Thymus (tissue), 11 donors: Measurements from ENCODE around the gene CCDC57. TPM values are rescaled to one million over a fixed set of nuclear protein-coding genes. Genes with fewer than 3 reads are reported as not detected.

Experiments used
- DNase-seq, 9 donors: peaks; one replicate each; pipeline ENCODE4 v3.0.0-alpha.2; 2013; ENCODE audit warnings: low spot score in 9 of 9, low read depth in 6 of 9, missing footprints in 1 of 9
- H3K27ac ChIP-seq, 2 donors: one replicate each; pipeline ENCODE4 v1.5.1; 2013; ENCODE audit warnings: control low read depth in 1 of 2, low read depth in 1 of 2, low read length in 1 of 2, mild to moderate bottlenecking in 1 of 2, moderate library complexity in 1 of 2
- H3K27me3 ChIP-seq, 2 donors: one replicate each; pipeline ENCODE4 v1.5.1; 2013; ENCODE audit warnings: low read length in 1 of 2; ENCODE audit not compliant: control insufficient read depth in 2 of 2, insufficient read depth in 1 of 2
- H3K36me3 ChIP-seq, 2 donors: one replicate each; pipeline ENCODE4 v1.5.1; 2013; ENCODE audit warnings: low read length in 1 of 2, mild to moderate bottlenecking in 1 of 2, moderate library complexity in 1 of 2; ENCODE audit not compliant: control insufficient read depth in 2 of 2, insufficient read depth in 2 of 2
- H3K4me1 ChIP-seq, 2 donors: one replicate each; pipeline ENCODE4 v1.5.1; 2013; ENCODE audit warnings: low read length in 2 of 2; ENCODE audit not compliant: control insufficient read depth in 2 of 2, insufficient read depth in 2 of 2
- H3K4me3 ChIP-seq, 2 donors: one replicate each; pipeline ENCODE4 v1.5.1; 2013; ENCODE audit warnings: low read length in 2 of 2, control low read depth in 1 of 2, mild to moderate bottlenecking in 1 of 2
- H3K9me3 ChIP-seq, 2 donors: one replicate each; pipeline ENCODE4 v1.5.1; 2013; ENCODE audit warnings: low read length in 1 of 2, mild to moderate bottlenecking in 1 of 2; ENCODE audit not compliant: control insufficient read depth in 2 of 2, insufficient read depth in 1 of 2
- WGBS: extraction: QIAGEN DNeasy Blood & Tissue Kit; methylation state at CpG from one replicate; pipeline ENCODE4 v1.1.7; 2013; 5-methylcytosine and 5-hydroxymethylcytosine counted together
- polyA plus RNA-seq: library from polyadenylated mRNA; stranded (reverse); fragments of 200-250 nt; gene quantifications from one replicate; pipeline ENCODE4 v1.2.3, GENCODE V29; 2013
- total RNA-seq: library from RNA; stranded (reverse); fragments of 120-200 nt; gene quantifications from one replicate; pipeline ENCODE4 v1.2.4, GENCODE V29; 2013
- donor health status: healthy.

CCDC57 gene
- total and polyA plus RNA-seq, 2 donors: 39.3 to 122 TPM

DNA sequence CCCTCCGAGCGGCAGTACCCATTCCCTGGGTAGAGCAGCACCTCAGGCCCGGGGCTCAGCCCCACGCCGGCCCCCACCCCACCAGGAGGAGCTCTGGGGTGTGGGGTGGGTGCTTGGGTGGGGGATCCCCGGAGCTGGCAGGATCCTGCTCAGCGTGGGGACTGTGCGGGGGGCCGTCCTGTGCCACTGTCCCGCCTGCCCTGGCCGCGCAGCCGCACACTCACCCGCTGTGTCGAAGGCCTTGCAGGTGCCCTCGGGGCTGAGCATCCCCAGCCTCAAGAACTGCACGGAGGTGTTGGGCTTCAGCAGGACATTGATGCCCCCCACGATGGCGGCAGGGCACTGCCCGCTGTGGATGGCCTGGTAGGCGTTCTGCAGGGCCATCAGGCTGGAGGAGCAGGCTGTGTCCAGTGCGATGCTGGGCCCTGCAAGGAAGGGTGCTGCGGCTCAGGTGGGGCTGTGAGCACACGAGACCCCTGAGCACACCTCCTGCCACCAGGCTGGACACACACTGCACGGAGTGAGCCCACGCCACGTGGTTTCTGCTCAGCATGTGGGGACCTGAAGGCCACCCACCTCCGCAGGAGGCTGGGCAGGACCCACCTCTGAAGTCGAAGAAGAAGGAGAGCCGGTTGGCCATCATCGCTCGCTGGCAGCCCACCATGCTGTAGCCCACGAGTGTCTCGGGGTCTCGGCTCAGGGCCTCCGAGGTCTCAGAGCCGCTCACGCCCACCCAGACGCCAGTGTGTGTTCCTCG lies 119.5 kb downstream of the CCDC57 start:
- H3K27ac ChIP-seq: no peak overlapping the region
- H3K9me3 ChIP-seq: no peaks in the 10 kb centered on the region
- no peak overlapping the region for H3K4me3 ChIP-seq
- no peak for DNase-seq
- peaks cover 11 to 13% of the 10 kb centered on the region in 2 donors for H3K4me1 ChIP-seq
- H3K36me3 ChIP-seq: peaks cover 80 to 81% of the 10 kb centered on the region in 2 donors
- WGBS: 97% methylated on average over 40 of the region's 40 CpGs
- no peaks in the 10 kb centered on the region for H3K27me3 ChIP-seq

DNA sequence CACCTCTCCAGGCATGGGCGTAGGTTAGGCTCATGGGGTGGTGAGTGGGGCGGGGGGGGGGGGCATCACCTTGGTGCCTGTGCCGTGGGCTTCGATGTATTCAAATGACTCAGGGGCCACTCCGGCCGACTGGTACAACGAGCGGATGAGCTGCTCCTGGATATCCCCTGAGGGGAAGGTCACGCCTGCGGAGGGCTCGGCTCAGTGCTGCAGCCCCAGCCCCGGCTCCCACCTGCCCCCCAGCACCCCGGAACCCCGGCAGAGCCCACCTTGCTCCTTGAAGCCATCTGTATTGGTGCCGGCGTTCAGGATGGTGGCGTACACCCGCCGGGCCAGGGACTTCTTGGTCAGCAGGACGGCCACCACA lies 120.0 kb downstream of the CCDC57 start:
- WGBS: 97% methylated on average over 20 of the region's 20 CpGs

DNA sequence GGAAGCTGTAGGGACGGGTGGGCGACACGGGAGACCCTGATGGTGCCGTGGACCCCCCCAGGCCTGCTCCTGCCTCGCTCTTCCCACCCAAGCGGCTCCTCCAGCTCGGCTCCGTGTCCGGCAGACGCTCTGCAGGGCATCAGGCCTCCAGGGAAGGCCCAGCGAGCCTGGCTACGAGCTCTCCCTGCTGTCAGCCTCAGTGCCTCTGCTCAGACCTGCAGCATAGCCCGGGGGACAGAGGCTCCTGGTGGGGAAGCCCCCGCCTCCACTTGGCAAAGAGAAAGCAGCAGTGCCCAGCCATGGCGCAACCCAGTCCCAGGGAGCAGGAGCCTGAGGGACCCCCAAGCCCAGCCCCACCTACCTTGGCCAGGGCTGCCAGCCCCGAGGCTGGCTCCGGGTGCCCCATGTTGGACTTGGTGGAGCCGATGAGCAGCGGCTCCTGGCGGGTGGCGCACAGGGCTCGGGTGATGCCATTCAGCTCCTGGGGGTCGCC lies 120.5 kb downstream of the CCDC57 start:
- no peak for DNase-seq
- H3K27ac ChIP-seq: no peak overlapping the region
- H3K4me3 ChIP-seq: no peak overlapping the region

More for the DNA sequence above, 120.0 kb downstream of the CCDC57 start:
- DNase-seq: no peak
- H3K4me3 ChIP-seq: no peak overlapping the region
- peaks cover 11 to 13% of the 10 kb centered on the region in 2 donors for H3K4me1 ChIP-seq
- no peaks in the 10 kb centered on the region for H3K27me3 ChIP-seq
- H3K27ac ChIP-seq: no peak overlapping the region
- peaks cover 86% of the 10 kb centered on the region in 2 donors for H3K36me3 ChIP-seq
- H3K9me3 ChIP-seq: no peaks in the 10 kb centered on the region

DNA sequence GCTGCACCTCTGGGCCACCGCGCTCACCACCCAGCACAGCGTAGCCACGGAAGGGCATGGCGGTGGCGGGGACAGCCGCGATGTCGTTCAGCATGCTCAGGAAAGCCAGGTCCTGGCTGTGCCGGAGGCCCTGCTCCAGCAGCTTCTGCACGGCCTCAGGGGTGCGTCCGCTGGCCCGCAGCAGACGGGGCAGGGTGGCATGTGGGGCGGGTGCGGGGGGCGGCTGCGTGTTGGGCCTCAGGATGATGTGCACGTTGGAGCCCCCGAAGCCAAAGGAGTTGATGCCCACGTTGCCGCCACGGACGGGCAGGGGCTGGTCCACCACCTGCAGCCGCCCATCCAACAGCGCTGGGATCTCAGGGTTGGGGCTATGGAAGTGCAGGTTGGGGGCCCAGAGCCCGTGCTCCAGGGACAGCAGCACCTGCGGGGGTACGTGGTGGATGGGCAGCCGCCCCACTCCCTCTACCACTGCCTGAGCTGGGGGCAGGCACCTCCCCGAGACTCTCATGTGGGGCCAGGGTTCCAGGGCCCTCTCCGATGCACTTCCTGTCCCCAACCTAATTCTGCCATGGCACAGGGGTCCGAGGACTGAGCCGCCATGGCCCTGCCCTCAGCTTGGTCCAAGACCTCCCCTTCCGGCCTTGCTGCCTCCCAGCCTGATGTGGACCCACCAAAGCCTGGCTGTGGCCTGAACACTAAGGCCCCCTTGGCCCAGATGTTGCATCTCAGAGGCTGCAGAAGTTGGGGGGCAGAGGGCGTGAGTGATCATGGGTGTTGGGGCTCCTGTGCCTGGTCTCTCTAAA lies 121.2 kb downstream of the CCDC57 start:
- H3K4me3 ChIP-seq: no peak overlapping the region
- WGBS: 98% methylated on average over 37 of the region's 37 CpGs
- H3K27me3 ChIP-seq: no peaks in the 10 kb centered on the region
- no peak for DNase-seq
- peaks cover 94 to 98% of the 10 kb centered on the region in 2 donors for H3K36me3 ChIP-seq
- H3K4me1 ChIP-seq: peaks cover 4% of the 10 kb centered on the region in 2 donors
- H3K9me3 ChIP-seq: no peaks in the 10 kb centered on the region
- H3K27ac ChIP-seq: no peak overlapping the region

More for the DNA sequence above, 120.5 kb downstream of the CCDC57 start:
- Histone ChIP-seq H3K36me3 (peaks cover 90 to 91% of the 10 kb centered on the region in 2 donors), H3K9me3 (no peaks in the 10 kb centered on the region), H3K27me3 (no peaks in the 10 kb centered on the region), H3K4me1 (peaks cover 10 to 11% of the 10 kb centered on the region in 2 donors)
- 95% methylated on average over 23 of the region's 23 CpGs for WGBS

DNA sequence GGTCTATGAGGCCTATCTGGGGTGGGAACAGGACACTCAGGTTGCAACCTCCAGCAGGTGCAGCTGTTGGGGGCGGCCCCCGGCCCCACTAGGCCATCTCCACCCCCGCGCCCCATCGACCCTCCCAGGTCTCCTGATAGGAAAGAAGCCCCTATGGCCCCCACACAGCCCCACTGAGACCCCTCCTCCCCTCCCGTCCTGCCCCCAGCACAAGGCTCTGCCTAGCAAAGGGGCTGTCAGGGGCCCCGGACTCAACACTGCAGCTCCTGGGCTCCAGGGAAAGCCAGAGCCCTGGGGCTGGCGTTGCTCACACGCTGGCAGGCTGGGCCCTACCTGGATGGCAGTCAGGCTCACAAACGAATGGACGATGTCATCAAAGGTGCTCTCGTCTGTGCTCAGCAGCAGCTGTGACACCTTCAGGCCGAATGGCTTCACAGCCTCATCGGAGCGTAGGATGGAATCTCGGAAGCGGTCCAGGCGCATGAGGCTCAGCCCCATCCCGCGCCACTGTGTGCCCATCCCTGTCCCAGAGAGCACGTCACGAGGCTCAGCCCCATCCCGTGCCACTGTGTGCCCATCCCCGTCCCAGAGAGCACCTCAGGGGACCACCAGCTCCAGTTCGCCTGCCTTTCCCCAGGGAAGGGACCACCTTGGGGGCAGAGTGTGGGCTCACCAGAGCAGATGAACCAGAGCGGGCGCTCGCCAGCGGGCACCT lies 121.9 kb downstream of the CCDC57 start:
- WGBS: 99% methylated on average over 29 of the region's 29 CpGs
- no peak for DNase-seq
- Histone ChIP-seq H3K9me3 (no peaks in the 10 kb centered on the region), H3K4me1 (no peaks in the 10 kb centered on the region), H3K27me3 (no peaks in the 10 kb centered on the region), H3K4me3 (no peak overlapping the region), H3K36me3 (peaks cover 94 to 98% of the 10 kb centered on the region in 2 donors), H3K27ac (no peak overlapping the region)

DNA sequence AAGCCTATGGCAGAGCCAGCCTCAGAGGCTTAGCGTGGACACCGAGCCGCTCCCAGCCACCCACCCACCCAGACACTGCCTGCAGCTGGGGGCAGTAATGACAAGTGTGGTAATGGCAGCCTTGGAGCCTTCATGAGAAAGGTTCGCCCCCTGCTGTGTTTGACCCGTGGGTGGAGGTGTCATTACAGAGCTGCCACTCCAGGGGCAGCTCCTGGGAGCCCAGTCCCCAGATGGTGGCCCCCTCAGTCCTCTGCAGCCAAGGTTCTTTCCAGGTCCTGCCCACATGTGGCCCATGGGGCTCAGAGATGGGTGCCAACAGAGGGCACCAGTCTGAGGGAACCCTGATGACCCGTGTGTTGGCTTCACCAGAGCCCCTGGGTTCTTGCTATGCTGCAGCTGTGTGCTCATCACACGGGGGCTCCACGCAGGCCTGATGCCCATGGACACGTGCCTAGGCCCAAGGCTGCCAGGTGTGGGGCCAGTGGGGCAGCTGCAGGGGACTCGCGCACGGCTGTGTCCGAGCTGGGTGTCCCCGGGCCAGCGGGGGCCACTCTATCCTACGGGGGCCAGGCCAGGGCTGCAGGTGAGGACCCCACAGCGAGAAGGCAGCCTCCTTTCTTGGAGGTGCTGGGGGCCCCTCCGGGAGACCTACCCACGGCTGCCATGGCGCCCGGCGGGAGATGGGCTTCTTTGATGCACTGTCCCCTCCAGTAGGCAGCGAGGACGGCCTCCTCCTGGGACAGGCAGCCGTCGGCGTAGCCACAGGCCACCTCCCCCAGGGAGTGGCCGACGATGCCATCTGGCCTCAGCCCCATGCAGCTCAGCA lies 122.7 kb downstream of the CCDC57 start:
- DNase-seq: no peak
- WGBS: 98% methylated on average over 29 of the region's 29 CpGs

DNA sequence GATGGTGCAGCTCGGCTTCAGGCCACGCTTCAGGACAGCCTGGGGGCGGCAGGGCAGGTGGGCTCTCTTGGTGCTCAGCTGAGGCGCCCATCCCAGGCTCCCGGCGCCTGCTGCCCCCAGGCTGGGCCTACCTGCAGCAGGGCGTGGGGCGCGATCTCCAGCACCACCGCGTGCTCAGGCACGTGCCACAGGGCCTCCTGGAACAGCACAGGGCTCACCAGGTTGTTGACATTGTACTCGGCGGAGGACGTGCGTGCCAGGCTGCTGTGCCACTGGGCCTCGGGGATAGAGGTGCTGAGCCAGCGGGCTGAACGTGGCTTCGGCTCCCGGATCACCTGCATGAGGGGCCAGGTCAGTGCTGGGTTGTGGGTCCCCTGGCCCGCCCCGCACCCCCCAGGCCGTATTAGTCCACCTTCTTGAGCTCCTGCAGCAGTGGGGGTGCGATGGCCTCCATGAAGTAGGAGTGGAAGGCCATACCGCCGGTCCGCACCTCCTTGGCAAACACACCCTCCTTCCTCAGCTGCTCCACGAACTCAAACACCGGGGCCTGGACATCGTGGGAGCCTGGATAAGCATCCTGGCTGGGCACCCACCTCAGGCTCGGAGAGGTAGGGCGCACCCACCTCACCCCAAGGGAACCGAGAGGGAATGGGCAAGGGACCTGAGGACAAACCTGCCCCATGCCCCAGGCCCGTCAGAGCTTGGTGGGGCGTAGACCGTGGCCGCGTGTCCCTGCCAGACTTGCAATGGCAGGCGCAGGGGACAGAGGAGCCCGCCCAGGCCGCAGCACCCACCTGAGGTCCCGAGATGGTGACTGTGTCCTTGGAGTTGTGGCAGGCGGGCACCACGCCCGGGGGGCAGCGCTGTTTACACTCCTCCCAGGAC lies 123.6 kb downstream of the CCDC57 start:
- Histone ChIP-seq H3K9me3 (no peaks in the 10 kb centered on the region), H3K27ac (no peak overlapping the region), H3K36me3 (peaks cover 98 to 100% of the 10 kb centered on the region in 2 donors), H3K4me3 (no peak overlapping the region), H3K27me3 (no peaks in the 10 kb centered on the region), H3K4me1 (no peaks in the 10 kb centered on the region)
- 98% methylated on average over 47 of the region's 47 CpGs for WGBS
- no peak for DNase-seq

More for the DNA sequence above, 122.7 kb downstream of the CCDC57 start:
- Histone ChIP-seq H3K27ac (no peak overlapping the region), H3K36me3 (peaks cover 94 to 98% of the 10 kb centered on the region in 2 donors), H3K9me3 (no peaks in the 10 kb centered on the region), H3K4me1 (no peaks in the 10 kb centered on the region), H3K27me3 (no peaks in the 10 kb centered on the region), H3K4me3 (no peak overlapping the region)
